ENCODE results near the gene TICRR. TPM values are rescaled to one million over a fixed set of nuclear protein-coding genes. Genes with fewer than 3 reads are reported as not detected.

TICRR gene
- total RNA-seq, 1 experiment from 2014 or later, result 15.2 TPM

DNA sequence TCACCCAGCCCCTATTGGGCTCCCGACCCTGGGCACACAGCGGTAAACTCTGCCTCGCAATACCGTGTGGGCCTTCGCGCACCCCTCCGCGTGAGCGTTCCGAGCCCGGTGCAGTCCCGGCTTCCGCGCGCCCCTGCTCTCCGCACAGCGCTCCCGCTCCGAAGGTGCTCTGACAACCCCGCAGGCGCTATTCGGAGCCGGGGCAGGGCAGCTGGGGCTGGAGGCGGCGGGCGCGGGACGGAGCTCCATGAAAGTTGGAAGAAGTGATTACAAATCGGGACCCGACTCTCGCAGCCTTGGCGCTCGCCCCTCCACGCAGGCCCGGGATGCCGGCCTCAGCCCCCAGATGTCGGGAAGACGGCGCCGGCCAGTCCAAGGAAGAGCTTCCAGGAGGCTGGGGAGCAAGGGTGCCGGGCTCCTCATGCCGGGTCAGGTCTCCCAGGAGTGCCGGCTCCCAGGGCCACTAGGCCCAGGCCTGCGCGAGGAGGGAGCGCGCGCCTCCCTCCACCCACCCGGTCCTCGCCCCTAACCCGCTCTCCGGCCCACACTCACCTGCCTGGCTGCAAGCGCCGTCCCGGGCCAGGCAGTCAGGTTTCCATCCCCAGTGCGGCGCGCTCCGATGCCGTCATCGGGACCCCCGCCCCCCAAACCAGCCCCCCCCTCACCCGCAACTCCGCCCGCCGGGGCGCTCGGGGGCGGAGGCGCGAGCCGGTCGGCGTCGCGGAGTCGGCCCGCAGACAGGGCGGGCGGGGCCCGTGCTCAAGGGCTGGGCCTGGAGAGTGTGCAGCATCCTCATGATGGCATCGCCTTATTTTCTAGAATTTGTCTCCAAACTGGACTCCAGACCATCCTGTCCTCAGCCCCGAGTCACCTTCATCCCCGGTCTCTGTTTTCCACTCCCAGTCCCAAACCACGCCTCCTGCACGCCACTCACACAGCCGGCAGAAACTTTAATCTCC, 79.9 kb downstream of the TICRR start, which contains the start of gene KIF7:
TSS of gene KIF7 (minus strand) at position 621 of the 959 bp plus-strand sequence. CDS start 2,537 bp downstream, outside the sequence.
- no peak for DNase-seq (ENCODE audit: low spot score)

DNA sequence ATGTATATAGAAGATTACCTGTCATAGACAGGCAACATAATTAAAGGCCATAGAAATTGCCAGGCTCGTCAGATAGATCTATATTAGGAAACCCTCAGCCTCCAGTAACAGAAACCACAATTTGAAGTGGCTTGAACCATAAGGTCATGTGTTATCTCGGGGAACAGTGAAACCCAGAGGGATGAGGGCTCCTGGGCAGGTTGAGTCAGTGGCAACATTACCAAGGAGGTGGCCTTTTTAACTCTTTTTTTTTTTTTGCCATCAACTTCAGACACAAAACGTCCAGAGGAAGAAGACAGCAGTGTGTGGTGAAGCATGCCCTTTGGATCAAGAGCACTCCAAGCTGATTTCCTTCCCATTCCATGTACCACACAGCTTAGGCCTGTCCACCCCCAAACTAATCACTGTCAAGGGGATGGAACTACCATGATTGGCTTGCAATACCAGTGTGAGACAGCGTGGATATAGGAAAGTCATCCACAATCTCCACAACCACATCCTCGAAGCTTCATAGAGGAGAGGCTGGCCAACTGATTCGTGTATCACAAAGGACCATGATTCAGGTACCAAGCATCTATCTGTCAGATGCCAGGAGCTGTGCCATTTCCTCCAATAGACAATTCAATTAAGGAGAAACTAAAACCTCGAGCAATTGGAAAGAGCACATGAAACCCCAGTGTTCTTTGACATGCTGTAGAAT, 81.0 kb downstream of the TICRR start:
- no peak for DNase-seq (ENCODE audit: low spot score)

- no peak for DNase-seq (ENCODE audit: low spot score)
These were observed 82.5 kb downstream of the TICRR start for GRCh38 chr15:89657686-89658200.

- DNase-seq (ENCODE audit: low spot score), result no peak
These were observed 84.0 kb downstream of the TICRR start for GRCh38 chr15:89659295-89659694.

DNA sequence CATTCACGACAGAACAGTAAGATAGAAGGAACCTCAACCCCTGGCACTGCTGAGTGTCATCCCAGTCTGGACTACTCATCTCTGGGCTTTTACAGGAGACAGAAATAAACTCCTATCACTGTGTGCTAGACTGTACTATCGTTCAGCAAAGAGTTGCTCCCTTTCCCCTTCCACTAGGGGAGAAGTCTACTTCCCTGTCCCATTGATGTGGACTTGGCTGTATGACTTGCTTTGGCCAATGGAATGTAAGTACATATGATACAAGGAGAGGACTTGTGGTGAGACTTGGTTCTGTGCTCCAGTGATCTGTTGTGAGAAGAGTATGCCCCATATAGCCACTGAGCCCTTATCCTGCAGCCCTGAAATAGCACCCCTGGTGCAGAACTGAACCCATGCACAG, 85.3 kb downstream of the TICRR start:
- DNase-seq (ENCODE audit: low spot score), result no peak

DNA sequence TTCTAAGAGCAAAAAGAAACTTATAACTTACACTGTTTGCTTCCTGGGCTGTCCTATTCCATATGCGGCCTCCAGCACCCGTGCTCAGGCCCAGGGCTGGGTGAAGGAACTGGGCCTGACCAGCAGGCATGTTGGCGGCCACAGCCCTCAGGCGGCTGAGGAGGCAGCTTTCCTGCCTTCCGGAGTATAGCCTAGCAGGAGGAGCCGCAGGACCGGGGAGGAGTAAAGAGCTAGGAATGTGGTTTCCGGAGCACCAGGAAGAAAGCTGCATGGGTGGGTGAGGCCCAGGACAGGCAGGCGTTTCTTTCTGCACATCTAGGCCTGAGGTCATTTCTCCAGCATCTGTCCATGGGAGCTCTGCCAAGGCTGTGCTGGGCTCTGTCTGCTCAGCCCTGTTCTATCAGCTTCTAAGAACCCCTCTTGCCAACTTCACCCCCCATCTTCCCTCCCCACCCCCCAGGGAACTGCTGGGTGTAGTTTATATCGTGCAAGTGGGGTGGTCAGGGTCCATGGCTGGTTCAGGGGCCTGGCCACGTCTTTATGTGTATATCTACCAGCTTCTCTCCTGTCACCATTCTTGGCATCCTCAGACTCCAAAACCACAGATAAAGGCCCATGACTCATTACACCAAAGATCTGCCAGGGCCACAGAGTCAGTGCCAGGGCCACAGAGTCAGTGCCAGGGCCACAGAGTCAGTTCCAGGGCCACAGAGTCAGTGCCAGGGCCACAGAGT, 87.8 kb downstream of the TICRR start:
- peak; percentile 97 for DNase-seq (ENCODE audit: low spot score)

GRCh38 chr15:89664441-89665350, 89.4 kb downstream of the TICRR start:
- DNase-seq (ENCODE audit: low spot score), result no peak

- peak; percentile 31 for DNase-seq (ENCODE audit: low spot score)
These were observed 90.3 kb downstream of the TICRR start for GRCh38 chr15:89665449-89666181.

DNA sequence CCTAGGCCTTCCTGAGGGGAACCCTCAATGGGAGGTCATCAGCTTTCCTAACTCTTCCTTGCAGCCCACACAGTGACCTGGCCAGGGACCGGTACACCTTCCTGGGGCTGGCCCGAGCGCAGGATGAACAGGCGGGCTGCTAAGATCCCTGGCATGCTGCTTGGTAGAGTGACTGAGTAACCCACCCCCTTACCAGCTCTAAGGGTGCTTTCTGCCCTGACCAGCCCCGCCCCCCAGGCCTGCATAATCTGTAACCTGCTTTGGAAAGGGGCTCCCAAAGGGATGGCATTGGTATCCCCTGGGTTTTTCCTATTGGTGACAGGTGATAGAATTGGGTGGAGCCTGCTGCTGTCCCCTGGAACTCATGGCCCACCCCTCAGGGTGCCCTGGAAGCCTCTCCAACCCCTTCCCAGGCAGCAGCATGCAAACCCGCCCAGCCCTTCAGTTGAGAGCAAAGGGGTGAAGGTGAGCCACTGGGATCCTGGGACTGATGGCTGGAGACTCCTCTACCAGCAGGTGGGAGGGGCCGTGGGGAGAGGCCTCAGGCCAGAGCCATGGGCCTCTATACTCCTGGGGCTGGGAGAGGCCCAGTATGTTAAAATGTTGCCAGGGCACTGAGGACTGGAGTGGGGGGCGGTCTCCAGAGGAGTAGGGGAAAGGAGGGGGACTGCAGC, 91.1 kb downstream of the TICRR start:
- no peak for DNase-seq (ENCODE audit: low spot score)

DNA sequence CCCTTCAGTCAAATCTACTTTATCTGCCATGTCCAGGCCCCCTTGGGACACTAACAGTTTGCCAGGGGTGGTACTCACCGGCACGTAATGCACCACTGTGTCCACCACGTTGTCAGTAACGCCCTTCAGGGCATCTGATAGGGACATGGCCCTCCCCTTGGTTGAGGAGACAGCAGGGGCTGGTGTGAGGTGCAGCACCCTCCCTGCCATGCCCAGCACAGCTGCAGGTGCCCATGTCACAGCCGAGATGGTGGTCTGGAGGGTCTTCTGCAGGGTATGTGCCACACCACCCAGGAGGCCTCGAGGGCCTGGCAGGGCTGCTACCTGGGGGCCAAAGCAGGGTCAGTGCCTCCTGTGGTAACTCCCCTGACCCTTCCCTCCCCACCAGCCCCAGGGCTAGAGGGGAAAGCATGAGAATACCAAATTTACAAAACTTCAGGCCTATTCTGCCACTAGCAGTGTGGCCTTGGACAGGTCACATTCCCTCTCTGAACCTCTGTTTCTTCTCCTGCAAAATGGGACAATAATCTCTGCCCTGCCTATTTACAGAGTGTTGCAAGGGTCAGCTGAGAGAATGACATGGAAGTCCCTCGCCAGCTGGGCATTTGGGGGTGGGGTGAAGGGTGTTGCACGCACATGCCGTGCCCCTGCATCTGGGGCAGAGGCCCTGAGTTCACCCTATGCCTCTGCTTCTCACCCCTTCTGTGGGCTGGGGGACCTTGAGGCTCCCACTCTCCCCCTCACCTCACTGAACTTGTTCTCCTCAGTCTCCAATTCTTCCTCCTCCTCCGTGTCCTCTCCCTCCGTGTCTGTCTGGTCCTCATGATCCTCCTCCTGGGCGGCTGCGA, 91.8 kb downstream of the TICRR start:
- no peak for DNase-seq (ENCODE audit: low spot score)

- no peak for DNase-seq (ENCODE audit: low spot score)
These were observed 92.4 kb downstream of the TICRR start for GRCh38 chr15:89667706-89667960.

- no peak for DNase-seq (ENCODE audit: low spot score)
These were observed 92.9 kb downstream of the TICRR start for GRCh38 chr15:89668171-89668570.

DNA sequence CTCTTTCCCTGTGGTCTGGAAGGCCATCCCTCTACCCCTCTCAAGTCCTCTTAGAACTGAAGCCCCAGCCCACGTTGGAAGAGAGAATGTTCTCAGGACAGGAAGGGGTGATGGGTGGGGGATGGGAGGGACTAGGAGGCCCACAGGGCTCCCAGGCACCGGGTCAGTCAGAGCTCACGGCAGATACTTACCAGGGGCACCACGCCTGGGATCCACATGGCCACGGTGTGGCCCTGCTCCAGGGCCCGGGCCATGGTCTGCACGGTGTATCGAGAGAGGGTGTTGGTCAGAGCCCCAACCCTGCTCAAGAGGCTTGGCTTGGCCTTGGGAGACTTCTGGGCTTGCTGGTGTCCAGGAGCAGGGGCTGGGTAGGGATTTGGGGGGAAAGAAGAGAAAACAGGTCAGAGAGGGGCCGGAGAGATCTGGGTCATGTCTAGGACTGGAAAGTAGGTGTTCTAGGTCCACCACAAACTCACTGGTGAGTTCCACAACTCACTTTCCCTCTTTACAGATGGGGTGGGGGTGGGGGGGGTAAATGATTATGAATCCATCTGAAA, 94.1 kb downstream of the TICRR start:
- no peak for DNase-seq (ENCODE audit: low spot score)

DNA sequence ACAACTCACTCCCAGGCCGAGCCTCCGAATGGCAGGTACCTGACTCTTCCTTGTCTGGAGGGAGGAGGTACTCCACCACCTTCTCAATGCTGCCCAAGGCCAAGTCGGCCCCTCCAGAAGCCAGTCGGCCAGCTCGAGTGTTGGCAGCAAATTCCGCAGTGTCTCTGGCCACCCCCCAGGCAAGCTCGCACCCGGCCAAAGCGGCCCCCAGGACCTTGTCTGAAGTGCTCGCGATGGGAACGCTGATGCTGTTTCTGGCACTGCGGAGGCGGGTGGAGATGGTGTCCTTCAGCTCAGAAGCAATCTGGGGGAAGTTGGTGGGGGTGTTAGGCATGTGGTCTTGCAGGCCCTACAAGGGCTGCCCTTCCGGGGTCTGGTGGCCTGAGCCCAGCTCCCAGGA, 94.7 kb downstream of the TICRR start:
- DNase-seq (ENCODE audit: low spot score), result no peak

DNA sequence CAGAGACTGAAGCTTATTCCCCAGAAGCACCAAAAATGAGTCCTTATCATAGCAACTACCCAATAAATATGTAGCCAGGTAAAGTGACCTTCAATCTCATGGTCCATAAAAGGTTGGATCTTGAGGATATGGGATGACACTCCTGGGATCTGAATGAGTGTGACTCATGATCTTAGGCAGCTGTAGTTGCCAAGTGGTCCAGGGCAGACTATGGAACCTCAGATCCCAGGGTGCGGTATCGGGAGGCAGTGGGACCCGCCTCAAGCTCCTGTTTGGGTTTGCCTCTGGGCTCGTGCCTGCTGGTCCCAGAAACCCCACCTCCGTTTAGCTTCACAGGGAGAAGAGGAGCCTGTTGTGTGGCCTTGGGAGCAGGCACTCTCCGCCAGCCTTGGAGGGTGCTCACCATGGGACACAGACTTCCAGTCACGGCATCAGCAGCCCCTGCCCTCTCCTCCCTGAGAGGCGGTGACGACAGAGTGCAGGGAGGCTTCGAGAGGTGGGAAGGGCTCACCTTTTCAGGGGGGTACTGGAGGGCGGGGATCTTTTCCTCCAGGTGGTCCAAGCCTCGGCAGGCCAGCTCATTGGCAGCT, 95.8 kb downstream of the TICRR start:
- DNase-seq (ENCODE audit: low spot score), result no peak

DNA sequence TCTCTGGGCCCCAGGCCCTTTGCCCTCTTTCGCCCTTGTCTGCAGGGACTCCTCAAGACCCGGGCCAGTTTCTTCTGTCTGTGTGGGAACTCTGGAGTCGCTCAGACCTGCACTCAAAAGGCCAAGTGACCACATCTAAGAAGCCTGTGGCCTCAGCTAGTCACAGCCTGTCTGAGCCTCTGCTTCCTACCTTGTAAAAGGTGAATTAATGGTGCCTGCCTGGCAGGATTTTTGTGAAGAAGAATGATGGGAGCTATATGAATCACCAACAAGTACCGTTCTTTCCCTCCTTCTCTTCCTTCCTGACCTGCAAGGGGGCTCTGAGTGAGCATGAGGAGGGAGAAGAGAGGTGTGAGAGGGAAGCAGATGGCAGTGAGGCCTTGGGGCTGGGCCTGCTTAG, 96.4 kb downstream of the TICRR start:
- no peak for DNase-seq (ENCODE audit: low spot score)

DNA sequence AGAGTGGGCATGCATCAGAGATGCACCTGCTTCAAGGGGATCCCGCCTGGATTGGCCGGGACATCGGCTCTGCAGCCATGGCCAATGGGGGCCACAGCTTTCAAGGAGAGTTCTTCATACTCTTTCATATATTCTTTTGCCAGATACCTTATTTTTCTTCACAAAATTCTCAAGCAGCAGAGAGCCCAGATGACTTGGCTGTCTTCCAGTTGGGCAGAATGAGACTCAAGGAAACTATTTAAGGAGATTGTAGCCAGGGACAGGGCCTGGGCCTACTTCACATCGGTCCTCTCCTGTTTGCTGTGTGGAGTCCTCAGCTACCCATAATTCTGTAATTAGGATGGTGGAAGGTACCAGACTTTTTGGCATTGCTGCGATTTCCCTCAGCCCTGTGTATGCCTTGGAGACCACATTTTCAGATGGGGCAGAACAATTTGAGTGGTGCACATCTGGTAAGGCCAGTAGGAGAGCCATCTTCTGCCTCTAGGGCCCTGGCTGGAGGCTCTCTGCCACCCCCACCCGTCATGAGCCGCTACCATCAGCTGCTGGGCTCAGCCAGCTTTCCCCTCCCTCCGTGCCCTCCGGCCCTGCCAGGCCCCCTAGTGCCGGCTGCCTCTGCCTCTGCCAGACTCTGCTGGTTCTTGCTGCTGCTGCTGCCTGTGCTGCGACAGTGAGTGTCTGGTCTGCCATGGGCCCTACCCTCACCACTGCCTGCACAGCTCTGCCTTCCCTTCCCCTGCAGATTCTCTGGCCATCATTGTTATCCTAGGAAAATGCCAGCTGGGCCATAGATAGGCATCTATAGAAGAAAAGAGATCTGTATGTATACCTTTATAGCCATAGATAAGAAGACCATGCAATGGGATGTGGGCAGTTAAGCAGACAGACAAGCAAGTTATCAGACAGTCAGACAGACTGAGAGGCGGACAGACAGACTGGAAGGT, 97.2 kb downstream of the TICRR start:
- no peak for DNase-seq (ENCODE audit: low spot score)

Data from HT-29 (cell line).